Heart left ventricle (tissue), 13 donors: ENCODE data around the gene ABLIM2.

Experiments used
- POLR2A ChIP-seq, 2 donors: fragments of 450-650 bp; IDR thresholded peaks; one replicate each; pipeline ENCODE4 v1.6.1; 2017; ENCODE audit warnings: antibody characterized with exemption in 2 of 2, mild to moderate bottlenecking in 2 of 2, moderate library complexity in 2 of 2
- TF ChIP-seq, protein P1 (sequence below), 12 donors: fragments of 200-600 bp; sonication (generic) in 4 of 12; IDR thresholded peaks; one replicate each; pipeline versions ENCODE4 v1.5.0 to v1.8.0; 2018 to 2022; ENCODE audit warnings: antibody characterized with exemption in 12 of 12, mild to moderate bottlenecking in 5 of 12
- donor health status: ischemic (EF 13 %, LVEDD 7.1; RV severe dilation, severe dysfunction).
- donor health status: DM: no; HTN: yes; CAD: no.
- donor health status: DM: no; HTN: no; CAD: no.
- donor health status: ischemic (EF 25% LVEDD 6.9; RV normal size, moderate dysfunction).
- donor health status: ischemic (EF 25% LVEDD 5.7; RV mildly dilated, moderate dysfunction).
- donor health status: ischemic (EF 35%, LVEDD 5.7; RV mildly dilated, moderate dysfunction).
- donor health status: nonischemic (EF 11% LVEDD 7.7; RV severe dilation, severe dysfunction).
- donor health status: DM: yes; HTN: yes; CAD: no.
- donor health status: PGD.
- donor health status: ischemic (EF 29% LVEDD 5.4; RV normal size, mild dysfunction).
- donor health status: nonischemic (EF 23%, LVEDD 6.1; RV moderate dilation, normal function).

DNA sequence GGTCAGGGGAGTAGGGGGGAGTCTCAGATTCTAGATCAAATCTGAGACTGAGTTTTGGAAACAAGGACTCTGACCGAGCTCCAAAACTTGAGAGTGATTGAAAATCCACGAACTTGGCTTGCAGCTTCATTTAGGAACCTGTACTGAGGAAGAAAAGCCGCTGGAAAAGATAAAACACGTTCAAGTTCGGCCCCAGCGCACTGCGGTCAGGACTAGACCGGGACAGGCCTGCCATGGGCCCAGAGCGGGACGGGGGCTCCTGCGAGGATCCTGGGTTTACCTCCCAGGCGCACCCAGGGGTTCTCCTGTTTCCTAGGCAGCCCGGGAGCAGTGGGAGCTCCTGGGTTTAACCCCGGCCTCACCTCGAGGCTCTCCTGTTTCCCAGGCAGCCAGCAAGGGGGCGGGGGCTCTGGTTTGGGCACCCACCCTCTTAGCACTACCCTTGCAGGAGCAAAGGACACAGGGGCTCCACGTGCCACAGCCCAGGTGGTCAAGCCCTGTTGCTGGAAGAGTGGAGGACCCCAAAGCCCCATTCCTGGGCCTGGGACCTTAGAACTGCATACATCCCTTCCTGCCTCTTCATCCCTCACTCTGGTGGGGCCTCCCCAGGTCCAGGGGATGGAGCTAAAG lies 74.5 kb downstream of the ABLIM2 start:
- no peak for TF ChIP-seq POLR2A (IDR thresholded peaks at IDR 0.05)
- TF ChIP-seq, protein P1, sequence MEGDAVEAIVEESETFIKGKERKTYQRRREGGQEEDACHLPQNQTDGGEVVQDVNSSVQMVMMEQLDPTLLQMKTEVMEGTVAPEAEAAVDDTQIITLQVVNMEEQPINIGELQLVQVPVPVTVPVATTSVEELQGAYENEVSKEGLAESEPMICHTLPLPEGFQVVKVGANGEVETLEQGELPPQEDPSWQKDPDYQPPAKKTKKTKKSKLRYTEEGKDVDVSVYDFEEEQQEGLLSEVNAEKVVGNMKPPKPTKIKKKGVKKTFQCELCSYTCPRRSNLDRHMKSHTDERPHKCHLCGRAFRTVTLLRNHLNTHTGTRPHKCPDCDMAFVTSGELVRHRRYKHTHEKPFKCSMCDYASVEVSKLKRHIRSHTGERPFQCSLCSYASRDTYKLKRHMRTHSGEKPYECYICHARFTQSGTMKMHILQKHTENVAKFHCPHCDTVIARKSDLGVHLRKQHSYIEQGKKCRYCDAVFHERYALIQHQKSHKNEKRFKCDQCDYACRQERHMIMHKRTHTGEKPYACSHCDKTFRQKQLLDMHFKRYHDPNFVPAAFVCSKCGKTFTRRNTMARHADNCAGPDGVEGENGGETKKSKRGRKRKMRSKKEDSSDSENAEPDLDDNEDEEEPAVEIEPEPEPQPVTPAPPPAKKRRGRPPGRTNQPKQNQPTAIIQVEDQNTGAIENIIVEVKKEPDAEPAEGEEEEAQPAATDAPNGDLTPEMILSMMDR (IDR thresholded peaks at IDR 0.05), result no peak
